HepG2 (cell line): Measurements from ENCODE around the gene NT5C. TPM values are rescaled to one million over a fixed set of nuclear protein-coding genes. Genes with fewer than 3 reads are reported as not detected.

Source experiments
- CEBPG ChIP-seq: IDR thresholded peaks from 2 replicates; pipeline ENCODE4 v1.6.1; 2016
- CHD2 ChIP-seq: IDR thresholded peaks from 2 replicates; pipeline ENCODE4 v1.6.1; 2011; ENCODE audit warnings: low read depth, low read length, improper control_type of control experiment
- FOXA1 ChIP-seq, 2 experiments: fragments of 450-650 bp in 1 of 2; sonication (generic) in 1 of 2; formaldehyde crosslinking in 1 of 2; IDR thresholded peaks; 2 replicates each; pipeline versions ENCODE4 v1.4.0 to v1.6.1; 2016 to 2020; ENCODE audit warnings: missing genetic modification reagents in 1 of 2
- FOXO1 ChIP-seq: sonication (generic); formaldehyde crosslinking; IDR thresholded peaks from 2 replicates; pipeline ENCODE4 v1.4.0; 2020; ENCODE audit warnings: missing genetic modification reagents
- GLI4 ChIP-seq: sonication (generic); formaldehyde crosslinking; IDR thresholded peaks from 2 replicates; pipeline ENCODE4 v1.5.1; 2020; ENCODE audit warnings: missing genetic modification reagents, mild to moderate bottlenecking, moderate library complexity, borderline replicate concordance
- MED1 ChIP-seq: sonication (generic); formaldehyde crosslinking; IDR thresholded peaks from 2 replicates; pipeline ENCODE4 v1.4.0; 2020; ENCODE audit warnings: missing genetic modification reagents
- MIER3 ChIP-seq: IDR thresholded peaks from 2 replicates; pipeline ENCODE4 v1.6.1; 2016; ENCODE audit warnings: missing compliant biosample characterization, borderline replicate concordance
- MTERF4 ChIP-seq: sonication (generic); formaldehyde crosslinking; IDR thresholded peaks from 2 replicates; pipeline ENCODE4 v1.8.0; 2023; ENCODE audit warnings: mild to moderate bottlenecking, missing genetic modification reagents
- POLR2A ChIP-seq, 2 experiments: IDR thresholded peaks; 2 replicates each; pipeline ENCODE4 v1.6.1; 2011; ENCODE audit warnings: low read depth in 2 of 2, low read length in 2 of 2, mild to moderate bottlenecking in 1 of 2, moderate library complexity in 1 of 2; ENCODE audit not compliant: insufficient read depth in 1 of 2
- SALL1 ChIP-seq: sonication (generic); formaldehyde crosslinking; IDR thresholded peaks from 2 replicates; pipeline ENCODE4 v1.8.0; 2022; ENCODE audit warnings: mild to moderate bottlenecking, missing genetic modification reagents
- SKI ChIP-seq: fragments of 450-650 bp; IDR thresholded peaks from one replicate; pipeline ENCODE4 v1.6.1; 2018; ENCODE audit warnings: mild to moderate bottlenecking; ENCODE audit not compliant: partially characterized antibody
- TP53 ChIP-seq: sonication (generic); formaldehyde crosslinking; conservative IDR thresholded peaks from 2 replicates; pipeline ENCODE4 v1.4.0; 2020; ENCODE audit warnings: missing genetic modification reagents
- ZBTB26 ChIP-seq: IDR thresholded peaks from 2 replicates; pipeline ENCODE4 v1.6.1; 2016; ENCODE audit warnings: missing compliant biosample characterization, missing genetic modification reagents, borderline replicate concordance
- ZMAT3 ChIP-seq: sonication (generic); formaldehyde crosslinking; conservative IDR thresholded peaks from 2 replicates; pipeline ENCODE4 v1.7.0; 2021; ENCODE audit warnings: missing genetic modification reagents
- ZNF569 ChIP-seq: sonication (generic); formaldehyde crosslinking; IDR thresholded peaks from 2 replicates; pipeline ENCODE4 v1.5.0; 2020; ENCODE audit warnings: mild to moderate bottlenecking, missing genetic modification reagents, moderate library complexity, borderline replicate concordance
- ZNF746 ChIP-seq: sonication (generic); formaldehyde crosslinking; IDR thresholded peaks from 2 replicates; pipeline ENCODE4 v1.8.0; 2022; ENCODE audit warnings: mild to moderate bottlenecking, missing genetic modification reagents
- ZNF792 ChIP-seq: IDR thresholded peaks from 2 replicates; pipeline ENCODE4 v1.6.1; 2016
- ZNF879 ChIP-seq: sonication (generic); formaldehyde crosslinking; IDR thresholded peaks from 2 replicates; pipeline ENCODE4 v1.8.1; 2023; ENCODE audit warnings: missing genetic modification reagents
- polyA plus RNA-seq, 8 experiments: library from polyadenylated mRNA; depleted of rRNA in 3 of 8; stranded (reverse) in 7 of 8; unstranded in 1 of 8; fragments of >200 nt; fragmentation: Illumina TruSeq in 4 of 8; extraction: Trizol in 4 of 8; gene quantifications; 2 replicates each; pipeline versions ENCODE4 v1.2.1 to v1.2.3, GENCODE V29; 2011 to 2016; ENCODE audit warnings: low read depth in 4 of 8, missing spikeins in 1 of 8, mixed read lengths in 1 of 8; ENCODE audit not compliant: insufficient read depth in 1 of 8
- total RNA-seq, 5 experiments: library from RNA; depleted of rRNA; stranded (reverse); fragments of >200 nt; fragmentation: Illumina TruSeq; extraction: Trizol; gene quantifications; 2 replicates each; pipeline ENCODE4 v1.2.3, GENCODE V29; 2016; ENCODE audit warnings: low read depth in 1 of 5
- TF ChIP-seq, protein P1 (sequence below): sonication (generic); formaldehyde crosslinking; IDR thresholded peaks from 2 replicates; pipeline ENCODE4 v1.4.0; 2020; ENCODE audit warnings: missing genetic modification reagents
- TF ChIP-seq, protein P2 (sequence below): IDR thresholded peaks from 2 replicates; pipeline ENCODE4 v1.6.1; 2016; ENCODE audit warnings: mild to moderate bottlenecking
- TF ChIP-seq, protein P3 (sequence below): sonication (generic); formaldehyde crosslinking; IDR thresholded peaks from 2 replicates; pipeline ENCODE4 v1.5.0; 2020; ENCODE audit warnings: mild to moderate bottlenecking, missing genetic modification reagents
- TF ChIP-seq, protein P4 (sequence below): sonication (generic); formaldehyde crosslinking; IDR thresholded peaks from 2 replicates; pipeline ENCODE4 v1.4.0; 2020; ENCODE audit warnings: missing genetic modification reagents, mild to moderate bottlenecking, borderline replicate concordance

NT5C gene
- total and polyA plus RNA-seq, 2 of the 13 experiments (the other 11 are each of a cell fraction or from before 2014, with no cell fraction given) = 42.8 to 48.6 TPM

- TF ChIP-seq, protein P1, sequence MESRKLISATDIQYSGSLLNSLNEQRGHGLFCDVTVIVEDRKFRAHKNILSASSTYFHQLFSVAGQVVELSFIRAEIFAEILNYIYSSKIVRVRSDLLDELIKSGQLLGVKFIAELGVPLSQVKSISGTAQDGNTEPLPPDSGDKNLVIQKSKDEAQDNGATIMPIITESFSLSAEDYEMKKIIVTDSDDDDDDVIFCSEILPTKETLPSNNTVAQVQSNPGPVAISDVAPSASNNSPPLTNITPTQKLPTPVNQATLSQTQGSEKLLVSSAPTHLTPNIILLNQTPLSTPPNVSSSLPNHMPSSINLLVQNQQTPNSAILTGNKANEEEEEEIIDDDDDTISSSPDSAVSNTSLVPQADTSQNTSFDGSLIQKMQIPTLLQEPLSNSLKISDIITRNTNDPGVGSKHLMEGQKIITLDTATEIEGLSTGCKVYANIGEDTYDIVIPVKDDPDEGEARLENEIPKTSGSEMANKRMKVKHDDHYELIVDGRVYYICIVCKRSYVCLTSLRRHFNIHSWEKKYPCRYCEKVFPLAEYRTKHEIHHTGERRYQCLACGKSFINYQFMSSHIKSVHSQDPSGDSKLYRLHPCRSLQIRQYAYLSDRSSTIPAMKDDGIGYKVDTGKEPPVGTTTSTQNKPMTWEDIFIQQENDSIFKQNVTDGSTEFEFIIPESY (CRISPR knock-in tag) = 0 out of 2 replicates have a peak, but pooled peaks have one; percentile 16
- TF ChIP-seq ZBTB26 (CRISPR knock-in tag) = peak; percentile 60; the same call in 1 of the 2 replicates
- TF ChIP-seq ZNF792 (CRISPR knock-in tag) = peak; percentile 72; the same call in 1 of the 2 replicates
- peak; percentile 95 for TF ChIP-seq MIER3 (CRISPR knock-in tag)
- no peak for TF ChIP-seq ZNF879
- no peak for TF ChIP-seq ZNF569 (CRISPR knock-in tag)
- peak; percentile 63; the same call in 1 of the 2 replicates for TF ChIP-seq CHD2
- TF ChIP-seq TP53 (CRISPR knock-in tag) = no peak
- TF ChIP-seq MED1 = peak; percentile 74
- no peak for TF ChIP-seq FOXO1
- peak; percentile 45; the same call in 1 of the 2 replicates for TF ChIP-seq ZNF746
- TF ChIP-seq, protein P2, sequence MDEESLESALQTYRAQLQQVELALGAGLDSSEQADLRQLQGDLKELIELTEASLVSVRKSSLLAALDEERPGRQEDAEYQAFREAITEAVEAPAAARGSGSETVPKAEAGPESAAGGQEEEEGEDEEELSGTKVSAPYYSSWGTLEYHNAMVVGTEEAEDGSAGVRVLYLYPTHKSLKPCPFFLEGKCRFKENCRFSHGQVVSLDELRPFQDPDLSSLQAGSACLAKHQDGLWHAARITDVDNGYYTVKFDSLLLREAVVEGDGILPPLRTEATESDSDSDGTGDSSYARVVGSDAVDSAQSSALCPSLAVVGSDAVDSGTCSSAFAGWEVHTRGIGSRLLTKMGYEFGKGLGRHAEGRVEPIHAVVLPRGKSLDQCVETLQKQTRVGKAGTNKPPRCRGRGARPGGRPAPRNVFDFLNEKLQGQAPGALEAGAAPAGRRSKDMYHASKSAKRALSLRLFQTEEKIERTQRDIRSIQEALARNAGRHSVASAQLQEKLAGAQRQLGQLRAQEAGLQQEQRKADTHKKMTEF (CRISPR knock-in tag) = 0 out of 2 replicates have a peak, but pooled peaks have one; percentile 46
- TF ChIP-seq SKI = peak; percentile 51
- TF ChIP-seq FOXA1 (IDR thresholded peaks at IDR 0.05) = no peak
- peak; percentile 77 for TF ChIP-seq FOXA1 (CRISPR knock-in tag; IDR thresholded peaks at IDR 0.05)
- TF ChIP-seq CEBPG (CRISPR knock-in tag) = 0 out of 2 replicates have a peak, but pooled peaks have one; percentile 15
- TF ChIP-seq POLR2A (IDR thresholded peaks at IDR 0.05; ENCODE audit: insufficient read depth in 1 of 2, low read depth in 2 of 2, low read length in 2 of 2) = 0 out of 4 replicates have a peak, but pooled peaks of 1 of the 2 experiments have one; percentile 26
- TF ChIP-seq ZMAT3 = 0 out of 2 replicates have a peak, but pooled peaks have one; percentile 26
- TF ChIP-seq GLI4 (CRISPR knock-in tag) = peak; percentile 59; the same call in 1 of the 2 replicates
- TF ChIP-seq, protein P3, sequence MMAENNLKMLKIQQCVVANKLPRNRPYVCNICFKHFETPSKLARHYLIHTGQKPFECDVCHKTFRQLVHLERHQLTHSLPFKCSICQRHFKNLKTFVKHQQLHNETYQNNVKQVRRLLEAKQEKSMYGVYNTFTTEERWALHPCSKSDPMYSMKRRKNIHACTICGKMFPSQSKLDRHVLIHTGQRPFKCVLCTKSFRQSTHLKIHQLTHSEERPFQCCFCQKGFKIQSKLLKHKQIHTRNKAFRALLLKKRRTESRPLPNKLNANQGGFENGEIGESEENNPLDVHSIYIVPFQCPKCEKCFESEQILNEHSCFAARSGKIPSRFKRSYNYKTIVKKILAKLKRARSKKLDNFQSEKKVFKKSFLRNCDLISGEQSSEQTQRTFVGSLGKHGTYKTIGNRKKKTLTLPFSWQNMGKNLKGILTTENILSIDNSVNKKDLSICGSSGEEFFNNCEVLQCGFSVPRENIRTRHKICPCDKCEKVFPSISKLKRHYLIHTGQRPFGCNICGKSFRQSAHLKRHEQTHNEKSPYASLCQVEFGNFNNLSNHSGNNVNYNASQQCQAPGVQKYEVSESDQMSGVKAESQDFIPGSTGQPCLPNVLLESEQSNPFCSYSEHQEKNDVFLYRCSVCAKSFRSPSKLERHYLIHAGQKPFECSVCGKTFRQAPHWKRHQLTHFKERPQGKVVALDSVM (CRISPR knock-in tag) = 0 out of 2 replicates have a peak, but pooled peaks have one; percentile 38
- TF ChIP-seq, protein P4, sequence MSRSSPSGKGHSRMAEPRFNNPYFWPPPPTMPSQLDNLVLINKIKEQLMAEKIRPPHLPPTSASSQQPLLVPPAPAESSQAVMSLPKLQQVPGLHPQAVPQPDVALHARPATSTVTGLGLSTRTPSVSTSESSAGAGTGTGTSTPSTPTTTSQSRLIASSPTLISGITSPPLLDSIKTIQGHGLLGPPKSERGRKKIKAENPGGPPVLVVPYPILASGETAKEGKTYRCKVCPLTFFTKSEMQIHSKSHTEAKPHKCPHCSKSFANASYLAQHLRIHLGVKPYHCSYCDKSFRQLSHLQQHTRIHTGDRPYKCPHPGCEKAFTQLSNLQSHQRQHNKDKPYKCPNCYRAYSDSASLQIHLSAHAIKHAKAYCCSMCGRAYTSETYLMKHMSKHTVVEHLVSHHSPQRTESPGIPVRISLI (CRISPR knock-in tag) = no peak
- no peak for TF ChIP-seq MTERF4 (CRISPR knock-in tag)
- TF ChIP-seq SALL1 (CRISPR knock-in tag) = peak; percentile 71
These were observed 35.4 kb downstream of the NT5C start (continued) for GRCh38 chr17:75096082-75096625.
